Prostate gland (tissue), 2 donors: Measurements from ENCODE around the gene ST6GAL1.

ENCODE experiments used
- POLR2A ChIP-seq: fragments of 450-650 bp; IDR thresholded peaks from one replicate; pipeline ENCODE4 v1.6.1; 2016; ENCODE audit warnings: antibody characterized with exemption, mild to moderate bottlenecking
- TF ChIP-seq, protein P1 (sequence below), 4 experiments: fragments of 200-600 bp in 2 of 4; fragments of 450-650 bp in 2 of 4; sonication (generic) in 2 of 4; IDR thresholded peaks; 1 replicate in 3 of 4; 2 replicates in 1 of 4; pipeline ENCODE4 v1.5.1; 2016 to 2019; ENCODE audit warnings: antibody characterized with exemption in 4 of 4, mild to moderate bottlenecking in 2 of 4, moderate library complexity in 2 of 4

DNA sequence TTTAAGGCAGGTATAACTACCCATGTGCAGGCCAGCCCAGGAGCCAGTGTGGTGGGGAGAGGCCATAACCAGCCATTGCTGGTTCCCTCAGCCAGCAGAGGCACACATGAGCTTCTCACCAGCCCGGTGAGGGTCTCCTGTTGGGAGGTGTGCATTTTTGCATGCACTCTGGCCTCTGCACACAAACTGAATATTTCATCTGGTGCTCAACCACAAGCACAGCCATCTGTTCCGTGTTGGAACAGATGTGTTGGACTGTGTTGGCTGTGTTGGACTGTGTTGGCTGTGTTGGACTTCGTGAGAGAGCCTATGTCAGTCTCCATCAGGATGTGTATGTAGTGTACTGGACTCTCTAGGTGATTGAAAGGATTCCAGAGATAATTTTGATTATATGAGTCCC is 141.8 kb downstream of the ST6GAL1 start:
- TF ChIP-seq, protein P1, sequence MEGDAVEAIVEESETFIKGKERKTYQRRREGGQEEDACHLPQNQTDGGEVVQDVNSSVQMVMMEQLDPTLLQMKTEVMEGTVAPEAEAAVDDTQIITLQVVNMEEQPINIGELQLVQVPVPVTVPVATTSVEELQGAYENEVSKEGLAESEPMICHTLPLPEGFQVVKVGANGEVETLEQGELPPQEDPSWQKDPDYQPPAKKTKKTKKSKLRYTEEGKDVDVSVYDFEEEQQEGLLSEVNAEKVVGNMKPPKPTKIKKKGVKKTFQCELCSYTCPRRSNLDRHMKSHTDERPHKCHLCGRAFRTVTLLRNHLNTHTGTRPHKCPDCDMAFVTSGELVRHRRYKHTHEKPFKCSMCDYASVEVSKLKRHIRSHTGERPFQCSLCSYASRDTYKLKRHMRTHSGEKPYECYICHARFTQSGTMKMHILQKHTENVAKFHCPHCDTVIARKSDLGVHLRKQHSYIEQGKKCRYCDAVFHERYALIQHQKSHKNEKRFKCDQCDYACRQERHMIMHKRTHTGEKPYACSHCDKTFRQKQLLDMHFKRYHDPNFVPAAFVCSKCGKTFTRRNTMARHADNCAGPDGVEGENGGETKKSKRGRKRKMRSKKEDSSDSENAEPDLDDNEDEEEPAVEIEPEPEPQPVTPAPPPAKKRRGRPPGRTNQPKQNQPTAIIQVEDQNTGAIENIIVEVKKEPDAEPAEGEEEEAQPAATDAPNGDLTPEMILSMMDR (IDR thresholded peaks at IDR 0.05): no peak
- no peak for TF ChIP-seq POLR2A
